ENCODE results near the gene NDUFS7. TPM values are rescaled to one million over a fixed set of nuclear protein-coding genes. Genes with fewer than 3 reads are reported as not detected.

Gene NDUFS7
- total and polyA plus RNA-seq, 9 of the 15 experiments (the other 6 are each of a cell fraction or from before 2014, with no cell fraction given): 6.0 to 271 (median 60.6) TPM

- peak; percentile 46 for TF ChIP-seq MGA (IDR thresholded peaks at IDR 0.05)
- TF ChIP-seq CREB1 (IDR thresholded peaks at IDR 0.05): peak; percentile 81
- peak; percentile 87 for TF ChIP-seq CREB1 (CRISPR knock-in tag; IDR thresholded peaks at IDR 0.05)
- TF ChIP-seq ZNF384 (IDR thresholded peaks at IDR 0.05; ENCODE audit: low read depth, low read length): no peak
- TF ChIP-seq CEBPG (CRISPR knock-in tag; IDR thresholded peaks at IDR 0.05): no peak
- TF ChIP-seq CEBPG (tag; conservative IDR thresholded peaks at IDR 0.05 in 1 of 2, IDR thresholded peaks at IDR 0.05 in 1 of 2): no peak
- TF ChIP-seq ZNF140 (CRISPR knock-in tag; IDR thresholded peaks at IDR 0.05): no peak
- peak; percentile 85 for TF ChIP-seq CBX1 (IDR thresholded peaks at IDR 0.05; ENCODE audit: low read depth)
- TF ChIP-seq ZBTB1 (CRISPR knock-in tag; IDR thresholded peaks at IDR 0.05; ENCODE audit: borderline replicate concordance, low read depth): peak; percentile 66; the same call in 1 of the 2 replicates
- TF ChIP-seq HEY1 (CRISPR knock-in tag; IDR thresholded peaks at IDR 0.05; ENCODE audit: borderline replicate concordance): no peak
- peak; percentile 94; the same call in 1 of the 2 replicates for TF ChIP-seq GTF2E2 (tag; IDR thresholded peaks at IDR 0.05)
- 0 out of 2 replicates have a peak, but pooled peaks have one; percentile 72 for TF ChIP-seq RBM14 (IDR thresholded peaks at IDR 0.05; ENCODE audit: borderline replicate concordance, insufficient read depth, low read depth, low read length)
- 0 out of 2 replicates have a peak, but pooled peaks have one; percentile 31 for TF ChIP-seq HNRNPL (IDR thresholded peaks at IDR 0.05; ENCODE audit: low read depth, low read length)
- no peak for TF ChIP-seq TCF3 (CRISPR knock-in tag; IDR thresholded peaks at IDR 0.05)
- TF ChIP-seq RAD21 (CRISPR knock-in tag; conservative IDR thresholded peaks at IDR 0.05 in 1 of 2, IDR thresholded peaks at IDR 0.05 in 1 of 2): peak in 1 of 2 experiments; percentile 39; a peak in 2 of 4 replicates
These were observed 54.6 kb downstream of the NDUFS7 start, which contains the start of gene RPS15 (continued) for GRCh38 chr19:1438035-1438932.
